Heart left ventricle (tissue), 13 donors: ENCODE measurements around the gene MIA.

Source experiments
- CTCF ChIP-seq, 12 donors: fragments of 200-600 bp; sonication (generic) in 4 of 12; IDR thresholded peaks; one replicate each; pipeline versions ENCODE4 v1.5.0 to v1.8.0; 2018 to 2022; ENCODE audit warnings: antibody characterized with exemption in 12 of 12, mild to moderate bottlenecking in 5 of 12
- POLR2A ChIP-seq, 2 donors: fragments of 450-650 bp; IDR thresholded peaks; one replicate each; pipeline ENCODE4 v1.6.1; 2017; ENCODE audit warnings: antibody characterized with exemption in 2 of 2, mild to moderate bottlenecking in 2 of 2, moderate library complexity in 2 of 2
- donor health status: ischemic (EF 13 %, LVEDD 7.1; RV severe dilation, severe dysfunction).
- donor health status: DM: no; HTN: yes; CAD: no.
- donor health status: DM: no; HTN: no; CAD: no.
- donor health status: ischemic (EF 25% LVEDD 6.9; RV normal size, moderate dysfunction).
- donor health status: ischemic (EF 25% LVEDD 5.7; RV mildly dilated, moderate dysfunction).
- donor health status: ischemic (EF 35%, LVEDD 5.7; RV mildly dilated, moderate dysfunction).
- donor health status: nonischemic (EF 11% LVEDD 7.7; RV severe dilation, severe dysfunction).
- donor health status: DM: yes; HTN: yes; CAD: no.
- donor health status: PGD.
- donor health status: ischemic (EF 29% LVEDD 5.4; RV normal size, mild dysfunction).
- donor health status: nonischemic (EF 23%, LVEDD 6.1; RV moderate dilation, normal function).

- no peak for TF ChIP-seq CTCF (IDR thresholded peaks at IDR 0.05)
- no peak for TF ChIP-seq POLR2A (IDR thresholded peaks at IDR 0.05)
Measured at GRCh38 chr19:40739871-40740703, 35.2 kb upstream of the MIA start.
